Peyer's patch (tissue), 4 donors: ENCODE results near the gene C1QTNF9B.
A peak's percentile ranks its signal among the peaks of the same experiment; 100 is the strongest.

Experiments
- POLR2A ChIP-seq, 2 donors: fragments of 450-650 bp; IDR thresholded peaks; one replicate each; pipeline ENCODE4 v1.5.1; 2017; ENCODE audit warnings: antibody characterized with exemption in 2 of 2, mild to moderate bottlenecking in 2 of 2, moderate library complexity in 2 of 2
- TF ChIP-seq, protein P1 (sequence below), 6 experiments: fragments of 450-650 bp in 4 of 6; fragments of 200-600 bp in 2 of 6; sonication (generic) in 1 of 6; IDR thresholded peaks; one replicate each; pipeline ENCODE4 v1.5.1; 2017 to 2019; ENCODE audit warnings: antibody characterized with exemption in 6 of 6, mild to moderate bottlenecking in 3 of 6, moderate library complexity in 1 of 6

DNA sequence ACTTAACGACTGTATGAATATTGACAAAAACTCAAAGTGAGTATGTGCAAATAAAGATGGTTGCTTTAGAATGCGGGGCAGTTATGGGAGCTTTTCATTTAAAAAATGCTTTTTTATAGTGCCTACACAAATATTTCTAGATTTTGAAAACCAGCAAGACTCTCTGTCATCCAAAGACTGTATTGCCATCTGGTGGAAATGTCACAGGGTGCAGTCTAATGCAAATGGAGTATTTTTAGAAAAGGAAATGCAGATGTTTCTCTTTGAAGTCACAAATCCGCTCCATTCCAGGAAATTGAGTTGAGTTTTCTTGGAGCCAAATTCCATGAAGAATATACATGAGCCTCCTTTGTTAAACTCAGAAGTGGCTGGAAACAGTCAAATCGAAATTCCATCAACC, 2.3 kb upstream of the C1QTNF9B start:
- TF ChIP-seq, protein P1, sequence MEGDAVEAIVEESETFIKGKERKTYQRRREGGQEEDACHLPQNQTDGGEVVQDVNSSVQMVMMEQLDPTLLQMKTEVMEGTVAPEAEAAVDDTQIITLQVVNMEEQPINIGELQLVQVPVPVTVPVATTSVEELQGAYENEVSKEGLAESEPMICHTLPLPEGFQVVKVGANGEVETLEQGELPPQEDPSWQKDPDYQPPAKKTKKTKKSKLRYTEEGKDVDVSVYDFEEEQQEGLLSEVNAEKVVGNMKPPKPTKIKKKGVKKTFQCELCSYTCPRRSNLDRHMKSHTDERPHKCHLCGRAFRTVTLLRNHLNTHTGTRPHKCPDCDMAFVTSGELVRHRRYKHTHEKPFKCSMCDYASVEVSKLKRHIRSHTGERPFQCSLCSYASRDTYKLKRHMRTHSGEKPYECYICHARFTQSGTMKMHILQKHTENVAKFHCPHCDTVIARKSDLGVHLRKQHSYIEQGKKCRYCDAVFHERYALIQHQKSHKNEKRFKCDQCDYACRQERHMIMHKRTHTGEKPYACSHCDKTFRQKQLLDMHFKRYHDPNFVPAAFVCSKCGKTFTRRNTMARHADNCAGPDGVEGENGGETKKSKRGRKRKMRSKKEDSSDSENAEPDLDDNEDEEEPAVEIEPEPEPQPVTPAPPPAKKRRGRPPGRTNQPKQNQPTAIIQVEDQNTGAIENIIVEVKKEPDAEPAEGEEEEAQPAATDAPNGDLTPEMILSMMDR (IDR thresholded peaks at IDR 0.05), result peak in 3 of 6 experiments; percentile 4 to 61 (median 18)
- TF ChIP-seq POLR2A (IDR thresholded peaks at IDR 0.05), result no peak
